Dermis blood vessel endothelial cell (primary cell): Measurements from ENCODE around the gene EDIL3. TPM values are rescaled to one million over a fixed set of nuclear protein-coding genes. Genes with fewer than 3 reads are reported as not detected.

ENCODE experiments used
- DNase-seq: peaks from one replicate; pipeline ENCODE4 v3.0.0; 2010
- total RNA-seq: library from RNA; depleted of rRNA; stranded (reverse); fragments of >200 nt; gene quantifications from 2 replicates; pipeline ENCODE4 v1.2.3, GENCODE V29; 2014

Gene EDIL3, protein sequence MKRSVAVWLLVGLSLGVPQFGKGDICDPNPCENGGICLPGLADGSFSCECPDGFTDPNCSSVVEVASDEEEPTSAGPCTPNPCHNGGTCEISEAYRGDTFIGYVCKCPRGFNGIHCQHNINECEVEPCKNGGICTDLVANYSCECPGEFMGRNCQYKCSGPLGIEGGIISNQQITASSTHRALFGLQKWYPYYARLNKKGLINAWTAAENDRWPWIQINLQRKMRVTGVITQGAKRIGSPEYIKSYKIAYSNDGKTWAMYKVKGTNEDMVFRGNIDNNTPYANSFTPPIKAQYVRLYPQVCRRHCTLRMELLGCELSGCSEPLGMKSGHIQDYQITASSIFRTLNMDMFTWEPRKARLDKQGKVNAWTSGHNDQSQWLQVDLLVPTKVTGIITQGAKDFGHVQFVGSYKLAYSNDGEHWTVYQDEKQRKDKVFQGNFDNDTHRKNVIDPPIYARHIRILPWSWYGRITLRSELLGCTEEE
- total RNA-seq, result 0.65 and 1.5 TPM in 2 replicates

DNA sequence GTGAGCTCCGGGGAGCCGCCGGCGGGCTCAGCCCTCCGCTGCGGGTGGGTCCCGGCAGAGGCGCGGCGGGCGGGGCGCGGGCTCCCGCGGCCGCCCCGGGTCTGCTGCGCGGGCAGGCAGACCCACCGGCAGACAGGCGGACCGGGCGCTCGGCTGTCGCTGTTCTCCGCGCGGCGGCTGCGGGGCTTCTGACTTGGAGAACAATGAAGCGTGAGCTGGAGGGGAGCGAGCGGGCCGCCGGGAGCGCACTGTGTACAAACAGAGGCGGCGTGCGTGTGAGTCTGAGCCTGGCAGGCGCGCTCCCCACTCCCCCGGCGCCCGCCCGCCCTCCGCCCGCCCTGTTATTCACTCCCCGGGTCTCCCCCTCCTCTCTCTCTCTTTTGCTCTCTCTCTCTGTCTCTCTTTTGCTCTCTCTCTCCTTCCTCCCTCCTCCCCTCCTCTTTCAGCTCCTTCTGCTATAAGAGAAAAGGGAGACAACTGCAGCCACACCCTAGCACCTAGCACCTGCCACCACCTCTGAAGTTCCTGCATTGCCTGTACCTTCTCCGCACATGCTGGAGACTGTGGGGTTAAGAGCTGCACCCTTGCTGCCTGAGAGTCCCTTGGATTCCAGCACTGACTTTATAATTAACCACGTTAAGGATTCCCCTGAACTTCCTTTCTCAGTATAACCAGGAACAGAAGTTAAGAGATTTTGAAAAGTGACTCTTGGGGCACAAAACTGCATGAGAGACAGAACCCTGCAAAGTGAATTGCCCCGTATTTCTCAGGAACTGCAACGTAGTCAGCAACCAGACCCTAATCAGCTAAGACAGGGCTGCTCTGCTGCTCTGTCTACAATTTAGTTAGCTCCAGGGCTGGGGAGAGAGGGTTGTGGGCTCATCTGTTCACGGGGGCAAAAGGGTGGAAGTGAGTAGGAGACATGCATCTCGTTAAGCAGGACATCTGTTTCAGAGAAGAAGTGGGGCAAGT, at the start of gene EDIL3:
EDIL3 (minus strand) TSS at position 277 of the 972 bp plus-strand sequence. CDS start 506 bp downstream, outside the sequence.
- DNase-seq, result peak; percentile 68

GRCh38 chr5:84433461-84433860, 48.8 kb upstream of the EDIL3 start:
- peak; percentile 48 for DNase-seq

- DNase-seq, result peak; percentile 12
Measured at GRCh38 chr5:84430863-84431663, 46.4 kb upstream of the EDIL3 start.

GRCh38 chr5:84430079-84430478, 45.4 kb upstream of the EDIL3 start:
- DNase-seq, result no peak

DNA sequence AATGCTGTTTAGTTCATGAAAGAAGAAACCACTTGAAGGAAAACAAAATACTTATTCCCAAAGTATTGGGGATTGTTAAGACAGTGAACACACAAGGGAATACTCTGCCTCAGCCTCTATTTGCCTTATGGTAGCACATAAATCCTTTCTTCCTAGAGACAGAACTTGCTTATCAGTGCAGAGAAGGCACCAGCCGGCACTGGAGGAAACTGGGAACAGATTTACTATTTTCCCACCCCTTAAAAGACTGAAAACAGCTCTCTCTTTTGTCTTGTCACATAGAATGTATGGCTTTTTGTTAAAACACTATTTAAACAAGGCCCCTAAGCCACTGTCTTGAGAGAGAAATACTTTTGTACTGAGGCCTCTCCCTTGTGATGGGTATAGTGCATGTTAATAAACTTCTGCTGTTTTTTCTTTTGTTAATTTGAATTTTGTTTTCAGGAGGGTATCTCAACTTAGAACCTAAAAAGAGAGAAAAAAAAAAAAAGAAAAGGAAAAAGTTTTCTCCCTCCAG, 40.7 kb upstream of the EDIL3 start:
- DNase-seq, result no peak

DNA sequence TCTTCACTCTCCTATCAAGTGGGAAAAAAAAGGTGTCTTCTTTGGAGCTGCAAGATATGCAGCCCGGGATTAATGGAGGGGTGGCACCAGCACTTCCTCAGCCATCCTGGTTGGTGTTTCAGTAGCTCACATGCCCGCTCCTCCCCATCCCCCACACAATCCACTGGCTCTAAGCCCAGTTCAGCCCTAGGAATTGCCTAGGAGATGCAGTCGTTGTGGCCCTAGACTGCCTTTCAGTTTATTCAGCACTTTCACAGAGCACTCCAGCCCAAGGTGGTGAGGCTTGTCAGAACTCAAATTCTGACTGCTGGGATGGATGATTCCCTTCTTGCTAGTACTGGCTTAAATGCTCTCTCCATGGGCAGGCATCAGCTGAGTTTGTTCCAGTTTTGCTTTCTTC, 35.1 kb upstream of the EDIL3 start:
- DNase-seq, result no peak

DNA sequence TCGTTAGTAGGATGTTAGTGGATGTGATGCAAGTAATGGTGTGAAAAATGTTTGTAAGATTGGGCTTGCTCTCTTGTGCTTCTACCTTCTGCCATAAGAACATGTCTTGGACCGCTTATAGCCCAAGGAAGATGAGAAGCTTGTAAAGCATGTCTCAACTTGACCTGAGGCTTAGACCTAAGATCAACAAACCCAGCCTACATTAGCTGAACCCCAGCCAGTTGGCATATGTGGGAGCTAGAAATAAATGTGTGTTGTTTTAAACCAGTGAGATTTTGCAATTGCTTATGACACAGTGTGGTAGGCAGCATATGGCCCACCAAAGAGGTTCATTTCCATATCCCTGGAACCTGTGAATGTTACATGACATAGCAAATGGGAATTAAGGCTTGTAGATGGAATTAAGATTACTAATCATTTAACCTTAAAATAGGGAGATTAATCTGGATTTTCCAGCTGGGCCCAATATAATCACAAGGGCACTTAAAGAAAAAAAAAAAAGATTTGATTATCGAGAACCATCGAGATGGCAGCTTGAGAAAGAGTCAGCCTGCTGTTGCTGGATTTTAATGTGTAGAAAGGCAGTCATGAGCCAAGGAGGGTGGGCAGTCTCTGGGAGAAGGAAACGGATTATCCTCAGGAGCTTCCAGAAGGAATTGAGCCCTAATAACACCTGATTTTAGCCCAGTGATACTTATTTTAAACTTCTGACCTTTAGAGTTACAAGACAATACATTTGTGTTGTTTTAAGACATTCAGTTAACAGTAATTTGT, 27.3 kb upstream of the EDIL3 start:
- DNase-seq, result no peak

- no peak for DNase-seq
Measured at GRCh38 chr5:84406111-84406510, 21.4 kb upstream of the EDIL3 start.

GRCh38 chr5:84403773-84404172, 19.1 kb upstream of the EDIL3 start:
- peak; percentile 46 for DNase-seq

GRCh38 chr5:84397385-84397784, 12.7 kb upstream of the EDIL3 start:
- no peak for DNase-seq

GRCh38 chr5:84393969-84394368, 9.3 kb upstream of the EDIL3 start:
- peak; percentile 79 for DNase-seq

GRCh38 chr5:84392836-84393235, 8.2 kb upstream of the EDIL3 start:
- DNase-seq, result no peak

GRCh38 chr5:84385705-84386104, 1.0 kb upstream of the EDIL3 start:
- DNase-seq, result no peak

- peak; percentile 46 for DNase-seq
Measured at GRCh38 chr5:84383816-84384603, 670 bp downstream of the EDIL3 start.

- DNase-seq, result no peak
Measured at GRCh38 chr5:84383296-84383815, 1.3 kb downstream of the EDIL3 start.

DNA sequence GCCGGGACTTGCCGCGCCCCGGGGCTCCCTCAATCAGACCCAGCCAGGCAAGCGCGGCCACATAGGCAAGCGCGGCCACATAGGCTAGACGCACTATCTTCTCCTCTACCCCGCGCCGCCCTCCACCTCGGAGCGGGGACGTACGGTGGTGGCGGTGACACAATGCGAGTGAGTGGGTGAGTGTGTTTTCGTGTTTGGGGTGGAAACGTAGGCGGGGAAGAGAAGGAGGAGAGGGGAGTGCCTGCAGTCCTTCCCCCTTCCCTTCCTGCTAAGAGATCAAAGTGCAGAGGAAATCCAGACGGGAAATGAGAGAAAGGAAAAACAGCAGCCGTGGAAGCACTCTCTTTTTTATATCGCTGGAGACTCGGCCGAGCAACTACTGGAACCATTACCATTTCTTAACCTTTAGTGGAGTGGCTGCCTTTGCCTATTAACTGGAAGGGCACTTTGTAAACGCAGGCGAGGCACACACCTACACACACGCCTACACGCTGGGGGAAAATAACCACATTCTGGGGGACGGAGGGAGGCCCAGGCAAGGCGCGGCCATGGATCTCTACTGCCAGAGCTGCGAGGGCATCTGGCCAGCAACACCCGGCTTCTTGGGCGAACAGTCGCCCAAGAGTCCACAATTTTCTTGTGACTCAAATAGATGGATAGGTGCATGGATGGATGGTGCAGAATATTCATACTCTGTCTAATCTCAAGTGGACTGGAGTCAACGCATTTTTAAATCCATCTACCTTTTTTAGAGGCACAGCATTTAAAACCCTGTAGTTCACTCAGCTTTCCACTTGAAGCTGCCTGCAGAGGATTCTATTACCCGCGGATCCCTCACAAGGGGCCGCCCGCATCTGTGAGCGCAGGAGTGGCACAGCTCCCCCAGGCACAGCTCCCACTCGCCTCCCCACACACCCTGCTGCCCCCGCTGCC, 2.1 kb downstream of the EDIL3 start:
- peak; percentile 57 for DNase-seq

- peak; percentile 6 for DNase-seq
Measured at GRCh38 chr5:84381502-84382362, 2.9 kb downstream of the EDIL3 start.

GRCh38 chr5:84379749-84380148, 4.9 kb downstream of the EDIL3 start:
- DNase-seq, result peak; percentile 16
